Endothelial cell of umbilical vein (primary cell): ENCODE measurements around the gene CUBN. TPM values are rescaled to one million over a fixed set of nuclear protein-coding genes. Genes with fewer than 3 reads are reported as not detected.

Experiments
- BruUV-seq: library from RNA; stranded (reverse); fragments of 400-500 nt; replicated peaks from 2 replicates; lab custom pipeline; 2021; lab: Mats Ljungman, UMichigan
- CTCF ChIA-PET: fragments of 300-600, 350-600 bp; sonication (Branson Sonifier 250); formaldehyde crosslinking; loops from one replicate; lab custom pipeline; 2021; ENCODE audit warnings: antibody characterized with exemption, inconsistent platforms; lab: Charles Lee
- POLR2A ChIA-PET: fragments of 300-600, 350-600 bp; sonication (Branson Sonifier 250); formaldehyde crosslinking; loops from one replicate; lab custom pipeline; 2021; ENCODE audit warnings: antibody characterized with exemption, inconsistent platforms; lab: Charles Lee
- DNase-seq: peaks from one replicate; pipeline ENCODE4 v3.0.0-alpha.2; 2011; ENCODE audit warnings: low read depth, low spot score
- FAIRE-seq: peaks from 2 replicates; lab custom pipeline; 2011; peaks lifted over from hg19 to GRCh38; lab: Jason Lieb, UNC
- H2AFZ ChIP-seq: 2 replicates; pipeline ENCODE4 v1.6.0; 2012; ENCODE audit warnings: low read depth, low read length, control low read depth, inconsistent platforms
- H3K27ac ChIP-seq: 2 replicates; pipeline ENCODE4 v1.5.1; 2011; ENCODE audit warnings: low read depth, mild to moderate bottlenecking, control low read depth, low read length, moderate library complexity; ENCODE audit not compliant: insufficient read depth
- H3K27me3 ChIP-seq, 2 experiments: 2 replicates each; pipeline versions ENCODE4 v1.6.0 to v1.6.1; 2011; ENCODE audit warnings: low read length in 2 of 2, mixed read lengths in 1 of 2; ENCODE audit not compliant: control insufficient read depth in 2 of 2, insufficient read depth in 2 of 2
- H3K36me3 ChIP-seq, 2 experiments: 2 replicates in 1 of 2; 3 replicates in 1 of 2; pipeline ENCODE4 v1.5.1; 2011; ENCODE audit warnings: low read length in 2 of 2, mild to moderate bottlenecking in 1 of 2, moderate library complexity in 1 of 2; ENCODE audit not compliant: control insufficient read depth in 2 of 2, insufficient read depth in 2 of 2; ENCODE audit errors: extremely low read depth in 1 of 2
- H3K4me1 ChIP-seq: 3 replicates; pipeline ENCODE4 v1.5.1; 2011; ENCODE audit warnings: mild to moderate bottlenecking, low read length; ENCODE audit not compliant: control insufficient read depth, insufficient read depth; ENCODE audit errors: extremely low read depth
- H3K4me2 ChIP-seq: 2 replicates; pipeline ENCODE4 v1.6.1; 2011; ENCODE audit warnings: low read length, control low read depth, mixed read lengths; ENCODE audit not compliant: insufficient read depth
- H3K4me3 ChIP-seq, 3 experiments: fragments of 200-600 bp in 1 of 3; sonication (generic), shearing (Covaris generic) in 1 of 3; replicated peaks in 1 of 3; 2 replicates each; pipeline ENCODE4 v1.5.1; 2011 to 2016; ENCODE audit warnings: control low read depth in 3 of 3, low read length in 3 of 3, mild to moderate bottlenecking in 2 of 3, inconsistent platforms in 1 of 3, low read depth in 1 of 3, moderate library complexity in 1 of 3; ENCODE audit not compliant: insufficient read depth in 1 of 3
- H3K79me2 ChIP-seq: 2 replicates; pipeline ENCODE4 v1.6.0; 2012; ENCODE audit warnings: low read length, inconsistent platforms; ENCODE audit not compliant: control insufficient read depth, insufficient read depth
- H3K9ac ChIP-seq: replicated peaks from 2 replicates; pipeline ENCODE3; 2011; ENCODE audit warnings: low read length, control low read depth; ENCODE audit not compliant: insufficient read depth; ENCODE audit errors: extremely low read depth
- H3K9me1 ChIP-seq: replicated peaks from 3 replicates; pipeline ENCODE4 v1.6.0; 2011; ENCODE audit warnings: mild to moderate bottlenecking, low read length; ENCODE audit not compliant: control insufficient read depth, insufficient read depth; ENCODE audit errors: extremely low read depth
- H3K9me3 ChIP-seq: replicated peaks from 2 replicates; pipeline ENCODE4 v1.5.1; 2012; ENCODE audit warnings: low read length, inconsistent platforms; ENCODE audit not compliant: control insufficient read depth, insufficient read depth
- H4K20me1 ChIP-seq: replicated peaks from 2 replicates; pipeline ENCODE3; 2011; ENCODE audit warnings: mild to moderate bottlenecking, low read length; ENCODE audit not compliant: control insufficient read depth, insufficient read depth; ENCODE audit errors: extremely low read depth
- EZH2 ChIP-seq: IDR thresholded peaks from 2 replicates; pipeline ENCODE4 v1.6.1; 2012; ENCODE audit warnings: borderline replicate concordance, low read depth, mild to moderate bottlenecking, moderate library complexity, low read length, inconsistent platforms; ENCODE audit not compliant: severe bottlenecking
- FOS ChIP-seq: IDR thresholded peaks from 2 replicates; pipeline ENCODE4 v1.6.1; 2011; ENCODE audit warnings: mild to moderate bottlenecking, low read length, moderate library complexity, borderline replicate concordance; ENCODE audit not compliant: insufficient read depth
- GATA2 ChIP-seq: IDR thresholded peaks from 2 replicates; pipeline ENCODE4 v1.7.0; 2011; ENCODE audit warnings: low read depth, mild to moderate bottlenecking, moderate library complexity, mixed read lengths, low read length; ENCODE audit not compliant: insufficient read length, insufficient read depth
- JUN ChIP-seq: IDR thresholded peaks from 2 replicates; pipeline ENCODE4 v1.6.1; 2011; ENCODE audit warnings: borderline replicate concordance, low read depth; ENCODE audit not compliant: insufficient read length, insufficient read depth
- MAX ChIP-seq: IDR thresholded peaks from 2 replicates; pipeline ENCODE4 v1.6.1; 2011; ENCODE audit not compliant: insufficient read depth, insufficient read length
- MYC ChIP-seq: IDR thresholded peaks from one replicate; pipeline ENCODE4 v1.6.1; 2011; ENCODE audit warnings: mild to moderate bottlenecking, low read depth, low read length
- POLR2A ChIP-seq: IDR thresholded peaks from 2 replicates; pipeline ENCODE4 v1.6.1; 2012; ENCODE audit warnings: low read depth, mild to moderate bottlenecking, control low read depth, low read length
- POLR2AphosphoS5 ChIP-seq: IDR thresholded peaks from 2 replicates; pipeline ENCODE4 v1.6.1; 2012; ENCODE audit warnings: low read depth, mild to moderate bottlenecking, control low read depth, low read length, moderate library complexity; ENCODE audit not compliant: insufficient read depth
- dilution Hi-C: fragments of 300-500 bp; cut with MboI; formaldehyde crosslinking; loops from one replicate; pipeline ENCODE4 v1.15.0; 2019; ENCODE audit warnings: low sequenced_read_pairs; ENCODE audit not compliant: extremely low pct_ligation_motif_present
- intact Hi-C: fragments of 100-400 bp; cut with micrococcal nuclease; formaldehyde crosslinking; loops from one replicate; pipeline ENCODE4 v1.10.0; 2022
- polyA plus RNA-seq, 4 experiments: library from polyadenylated mRNA; depleted of rRNA in 3 of 4; stranded (reverse) in 3 of 4; unstranded in 1 of 4; fragments of >200 nt; gene quantifications; 2 replicates each; pipeline versions ENCODE4 v1.2.1 to v1.2.3, GENCODE V29; 2011 to 2012; ENCODE audit warnings: missing spikeins in 1 of 4
- total RNA-seq: library from RNA; stranded (reverse); gene quantifications from 2 replicates; pipeline ENCODE4 v1.2.3, GENCODE V29; 2021

Gene CUBN
- total and polyA plus RNA-seq, 2 donors (not counting 3 experiments of a cell fraction or from before 2014, with no cell fraction given) = 2.7 to 4.6 TPM

GRCh38 chr10:17169803-17170202 lies 40.2 kb upstream of the CUBN start:
- no peaks in the 10 kb centered on the region for H3K36me3 ChIP-seq
- H3K27ac ChIP-seq = no peak overlapping the region
- TF ChIP-seq MAX (no peak), GATA2 (no peak), POLR2AphosphoS5 (no peak), JUN (no peak), EZH2 (no peak), MYC (no peak), POLR2A (no peak), FOS (no peak)
- H3K4me2 ChIP-seq = no peak overlapping the region
- H3K9me3 ChIP-seq = no peaks in the 10 kb centered on the region
- H4K20me1 ChIP-seq = no peaks in the 10 kb centered on the region
- CTCF ChIA-PET = interaction anchor here (1.0 to 1.5 kb wide), 2 partner anchors 10 to 13 kb away, joined by 3 to 4 read pairs; no protein-coding TSS in a partner anchor
- H3K79me2 ChIP-seq = no peaks in the 10 kb centered on the region
- intact Hi-C loops = no loop called here
- H3K4me1 ChIP-seq = no peaks in the 10 kb centered on the region
- H3K4me3 ChIP-seq = no peak overlapping the region
- POLR2A ChIA-PET = no interaction called here
- FAIRE-seq (no peak), DNase-seq (peak; percentile 58)
- dilution Hi-C loops = no loop called here
- no TSS peak for BruUV-seq
- no peak overlapping the region for H3K9ac ChIP-seq
- H3K9me1 ChIP-seq = no peaks in the 10 kb centered on the region
- H2AFZ ChIP-seq = peak overlapping the region; percentile 18
- no peaks in the 10 kb centered on the region for H3K27me3 ChIP-seq

GRCh38 chr10:17166699-17167098 lies 37.1 kb upstream of the CUBN start:
- Histone ChIP-seq H3K9me3 (no peaks in the 10 kb centered on the region), H3K27ac (no peak overlapping the region), H3K36me3 (no peaks in the 10 kb centered on the region), H3K4me3 (no peak overlapping the region), H4K20me1 (no peaks in the 10 kb centered on the region), H2AFZ (no peak overlapping the region), H3K27me3 (no peaks in the 10 kb centered on the region), H3K9me1 (no peaks in the 10 kb centered on the region), H3K4me2 (no peak overlapping the region), H3K4me1 (no peaks in the 10 kb centered on the region), H3K9ac (no peak overlapping the region), H3K79me2 (no peaks in the 10 kb centered on the region)
- ChIA-PET CTCF (interaction anchor here (0.8 to 1.6 kb wide), 4 partner anchors 9 to 198 kb away, joined by 4 to 5 read pairs (median 4); no protein-coding TSS in a partner anchor), POLR2A (no interaction called here)
- BruUV-seq = no TSS peak
- dilution Hi-C loops (no loop called here), intact Hi-C loops (no loop called here)
- no peak for TF ChIP-seq EZH2
- DNase-seq = no peak
- FAIRE-seq = no peak
